ENCODE results near the gene COL24A1. TPM values are rescaled to one million over a fixed set of nuclear protein-coding genes. Genes with fewer than 3 reads are reported as not detected.
"Not testable (repeated sequence)": the region's sequence is repeated elsewhere in the genome, so short reads cannot be mapped to it uniquely, and the experiment has no call there.

Gene COL24A1
- total RNA-seq, 1 donor from 2014 or later: 0.21 TPM

DNA sequence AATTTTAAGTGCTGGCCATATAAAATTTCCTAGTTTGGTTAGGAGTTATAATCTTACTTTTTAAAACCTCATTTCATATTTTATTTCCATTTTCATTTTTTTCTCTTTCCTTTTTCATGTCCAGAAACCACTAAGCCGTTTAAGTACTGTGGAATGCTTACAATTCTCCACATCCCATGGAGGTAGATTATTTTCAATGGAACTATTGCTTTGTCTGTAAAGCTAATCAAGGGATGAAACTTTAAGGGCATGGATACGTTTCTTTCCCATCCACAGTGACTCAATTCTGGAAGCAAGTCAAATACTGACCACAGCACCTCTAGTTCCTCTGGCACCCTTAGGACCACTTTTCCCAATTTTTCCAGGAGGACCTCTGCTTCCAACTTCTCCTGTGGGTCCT is 309.2 kb downstream of the COL24A1 start:
- Histone ChIP-seq H3K4me3 (ENCODE audit: low read depth, low read length) (no peak overlapping the region), H3K27me3 (ENCODE audit: control insufficient read depth, insufficient read depth, low read length) (no peaks in the 10 kb centered on the region), H3K36me3 (ENCODE audit: control insufficient read depth, insufficient read depth, low read length) (no peaks in the 10 kb centered on the region)
- TF ChIP-seq, protein P1, sequence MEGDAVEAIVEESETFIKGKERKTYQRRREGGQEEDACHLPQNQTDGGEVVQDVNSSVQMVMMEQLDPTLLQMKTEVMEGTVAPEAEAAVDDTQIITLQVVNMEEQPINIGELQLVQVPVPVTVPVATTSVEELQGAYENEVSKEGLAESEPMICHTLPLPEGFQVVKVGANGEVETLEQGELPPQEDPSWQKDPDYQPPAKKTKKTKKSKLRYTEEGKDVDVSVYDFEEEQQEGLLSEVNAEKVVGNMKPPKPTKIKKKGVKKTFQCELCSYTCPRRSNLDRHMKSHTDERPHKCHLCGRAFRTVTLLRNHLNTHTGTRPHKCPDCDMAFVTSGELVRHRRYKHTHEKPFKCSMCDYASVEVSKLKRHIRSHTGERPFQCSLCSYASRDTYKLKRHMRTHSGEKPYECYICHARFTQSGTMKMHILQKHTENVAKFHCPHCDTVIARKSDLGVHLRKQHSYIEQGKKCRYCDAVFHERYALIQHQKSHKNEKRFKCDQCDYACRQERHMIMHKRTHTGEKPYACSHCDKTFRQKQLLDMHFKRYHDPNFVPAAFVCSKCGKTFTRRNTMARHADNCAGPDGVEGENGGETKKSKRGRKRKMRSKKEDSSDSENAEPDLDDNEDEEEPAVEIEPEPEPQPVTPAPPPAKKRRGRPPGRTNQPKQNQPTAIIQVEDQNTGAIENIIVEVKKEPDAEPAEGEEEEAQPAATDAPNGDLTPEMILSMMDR (IDR thresholded peaks at IDR 0.05; ENCODE audit: insufficient read depth, low read length, poor library complexity, severe bottlenecking): no peak
- DNase-seq (ENCODE audit: low read depth): no peak

DNA sequence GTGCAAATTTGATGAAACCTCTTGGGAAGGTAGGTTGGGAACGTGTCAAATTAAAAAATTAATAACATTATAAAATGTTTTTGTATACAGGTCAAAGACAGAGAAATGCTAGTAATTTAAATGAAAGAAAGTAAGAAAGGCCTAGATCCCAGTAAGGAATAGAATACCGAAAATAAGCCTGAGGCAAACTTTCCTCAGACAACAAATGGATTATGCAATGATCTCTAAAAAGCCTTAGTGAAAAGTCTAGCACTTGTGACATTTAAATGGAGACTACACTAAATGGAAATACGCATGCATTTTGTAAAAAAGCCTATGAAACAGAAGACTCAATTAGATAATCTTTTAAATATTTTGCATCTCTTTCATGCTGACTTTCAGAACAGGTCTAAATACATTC is 309.9 kb downstream of the COL24A1 start:
- Histone ChIP-seq H3K36me3 (ENCODE audit: control insufficient read depth, insufficient read depth, low read length) (no peaks in the 10 kb centered on the region), H3K27me3 (ENCODE audit: control insufficient read depth, insufficient read depth, low read length) (no peaks in the 10 kb centered on the region), H3K4me3 (ENCODE audit: low read depth, low read length) (no peak overlapping the region)
- TF ChIP-seq, protein P1 (IDR thresholded peaks at IDR 0.05; ENCODE audit: insufficient read depth, low read length, poor library complexity, severe bottlenecking): no peak
- no peak for DNase-seq (ENCODE audit: low read depth)

DNA sequence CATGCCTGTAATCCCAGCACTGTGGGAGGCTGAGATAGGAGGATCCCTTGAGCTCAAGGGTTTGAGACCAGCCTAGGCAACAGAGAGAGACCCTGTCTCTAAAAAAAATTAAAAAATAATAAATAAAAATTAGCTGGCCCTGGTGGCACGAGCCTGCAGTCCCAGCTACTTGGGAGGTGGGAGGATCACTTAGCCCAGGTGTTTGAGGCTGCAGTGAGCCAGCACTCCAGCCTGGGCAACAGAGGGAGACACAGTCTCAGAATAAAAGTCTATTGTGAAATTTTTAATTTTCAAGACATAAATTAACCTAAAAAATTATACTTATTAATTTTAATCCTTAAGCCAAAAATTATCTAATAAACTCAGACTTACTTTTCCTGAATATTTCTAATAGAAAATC is 317.1 kb downstream of the COL24A1 start:
- Histone ChIP-seq H3K36me3 (ENCODE audit: control insufficient read depth, insufficient read depth, low read length) (no peaks in the 10 kb centered on the region), H3K27me3 (ENCODE audit: control insufficient read depth, insufficient read depth, low read length) (no peaks in the 10 kb centered on the region), H3K4me3 (ENCODE audit: low read depth, low read length) (no peak overlapping the region)
- DNase-seq (ENCODE audit: low read depth): no peak
- TF ChIP-seq, protein P1 (IDR thresholded peaks at IDR 0.05; ENCODE audit: insufficient read depth, low read length, poor library complexity, severe bottlenecking): no peak

DNA sequence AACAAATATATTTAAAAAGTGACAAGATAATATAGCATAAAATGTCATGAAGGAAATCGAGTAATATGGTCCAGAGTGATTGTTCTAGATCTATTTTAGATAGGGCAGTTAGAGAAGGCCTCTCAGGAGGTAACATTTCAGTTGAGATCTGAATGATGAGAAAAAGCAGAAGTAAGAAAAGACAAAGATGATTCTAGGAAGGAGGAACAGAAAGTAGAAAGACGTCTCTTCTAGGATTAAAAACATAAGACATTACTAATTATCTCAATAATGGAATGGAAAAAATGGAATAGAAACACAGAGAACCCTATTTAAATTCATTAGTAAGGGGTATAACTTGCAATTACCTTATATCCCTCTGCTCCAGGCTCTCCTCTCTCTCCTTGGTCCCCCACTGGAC is 318.3 kb downstream of the COL24A1 start:
- Histone ChIP-seq H3K4me3 (ENCODE audit: low read depth, low read length) (no peak overlapping the region), H3K36me3 (ENCODE audit: control insufficient read depth, insufficient read depth, low read length) (no peaks in the 10 kb centered on the region), H3K27me3 (ENCODE audit: control insufficient read depth, insufficient read depth, low read length) (no peaks in the 10 kb centered on the region)
- TF ChIP-seq, protein P1 (IDR thresholded peaks at IDR 0.05; ENCODE audit: insufficient read depth, low read length, poor library complexity, severe bottlenecking): no peak
- no peak for DNase-seq (ENCODE audit: low read depth)

DNA sequence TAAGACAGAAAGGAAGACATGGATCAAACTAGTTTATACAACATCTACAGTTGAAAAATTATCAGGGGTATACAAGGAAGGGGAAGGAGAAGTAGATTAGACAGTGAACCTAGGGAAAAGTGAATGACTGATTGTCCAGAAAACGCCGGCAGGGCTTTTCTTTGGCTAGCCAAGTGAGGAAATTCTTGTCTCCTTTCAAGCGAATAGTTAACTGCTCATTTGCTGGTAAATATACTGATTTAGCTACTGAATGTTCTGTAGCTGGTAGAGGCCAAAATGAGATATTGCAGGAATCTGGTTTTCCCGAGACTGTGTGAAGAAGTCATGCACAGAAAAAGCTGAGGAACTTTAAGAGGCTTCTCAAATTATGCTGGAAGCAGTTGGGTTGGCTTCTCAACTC is 319.8 kb downstream of the COL24A1 start:
- Histone ChIP-seq H3K4me3 (ENCODE audit: low read depth, low read length) (no peak overlapping the region), H3K27me3 (ENCODE audit: control insufficient read depth, insufficient read depth, low read length) (no peaks in the 10 kb centered on the region), H3K36me3 (ENCODE audit: control insufficient read depth, insufficient read depth, low read length) (no peaks in the 10 kb centered on the region)
- no peak for DNase-seq (ENCODE audit: low read depth)
- TF ChIP-seq, protein P1 (IDR thresholded peaks at IDR 0.05; ENCODE audit: insufficient read depth, low read length, poor library complexity, severe bottlenecking): no peak

- not testable (repeated sequence) for H3K36me3 ChIP-seq (ENCODE audit: control insufficient read depth, insufficient read depth, low read length); DNase-seq (ENCODE audit: low read depth); H3K27me3 ChIP-seq (ENCODE audit: control insufficient read depth, insufficient read depth, low read length); H3K4me3 ChIP-seq (ENCODE audit: low read depth, low read length)
Measured at GRCh38 chr1:85833165-85833564, 323.4 kb downstream of the COL24A1 start.

Data from kidney epithelial cell (primary cell).